SKM-1 (cell line): Measurements from ENCODE around the gene GALNT2.

Experiments
- DNase-seq: peaks from one replicate; lab custom pipeline; 2025; ENCODE audit not compliant: unreplicated experiment; lab: John Stamatoyannopoulos, UW

The GALNT2 gene

GRCh38 chr1:230144010-230144614, 77.1 kb downstream of the GALNT2 start:
- DNase-seq, result no peak

- no peak for DNase-seq
Observed at GRCh38 chr1:230144758-230145504, 77.9 kb downstream of the GALNT2 start.

- no peak for DNase-seq
Observed at GRCh38 chr1:230145505-230145899, 78.5 kb downstream of the GALNT2 start.

DNA sequence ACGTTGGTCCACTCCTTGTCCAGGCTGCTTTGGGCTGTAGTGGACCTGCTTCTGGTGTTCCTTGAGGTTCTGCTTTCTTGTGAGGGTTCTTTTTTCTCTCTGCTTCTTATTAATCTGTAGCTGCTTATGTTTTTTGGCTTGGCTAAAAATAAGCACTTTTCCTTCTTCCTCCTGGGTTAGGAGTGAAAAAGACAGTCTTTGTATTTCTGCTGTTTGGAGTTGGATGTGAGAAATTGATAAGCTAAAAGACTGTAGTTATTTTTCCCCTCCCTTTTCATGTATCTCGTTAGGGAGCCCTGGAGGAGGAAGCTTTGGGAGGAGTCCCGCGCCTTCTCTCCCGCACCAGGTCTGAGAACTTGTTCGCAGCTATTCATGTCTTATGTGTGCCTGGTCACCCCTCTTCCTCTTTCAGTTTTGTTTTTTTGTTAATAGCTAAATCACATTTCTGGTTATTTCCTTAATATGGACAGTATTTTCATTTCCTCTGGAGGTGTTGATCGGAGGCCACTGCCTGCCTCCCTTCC, 79.0 kb downstream of the GALNT2 start:
- DNase-seq, result no peak

GRCh38 chr1:230146709-230147108, 79.7 kb downstream of the GALNT2 start:
- DNase-seq, result no peak

GRCh38 chr1:230147253-230148125, 80.5 kb downstream of the GALNT2 start:
- DNase-seq, result no peak

DNA sequence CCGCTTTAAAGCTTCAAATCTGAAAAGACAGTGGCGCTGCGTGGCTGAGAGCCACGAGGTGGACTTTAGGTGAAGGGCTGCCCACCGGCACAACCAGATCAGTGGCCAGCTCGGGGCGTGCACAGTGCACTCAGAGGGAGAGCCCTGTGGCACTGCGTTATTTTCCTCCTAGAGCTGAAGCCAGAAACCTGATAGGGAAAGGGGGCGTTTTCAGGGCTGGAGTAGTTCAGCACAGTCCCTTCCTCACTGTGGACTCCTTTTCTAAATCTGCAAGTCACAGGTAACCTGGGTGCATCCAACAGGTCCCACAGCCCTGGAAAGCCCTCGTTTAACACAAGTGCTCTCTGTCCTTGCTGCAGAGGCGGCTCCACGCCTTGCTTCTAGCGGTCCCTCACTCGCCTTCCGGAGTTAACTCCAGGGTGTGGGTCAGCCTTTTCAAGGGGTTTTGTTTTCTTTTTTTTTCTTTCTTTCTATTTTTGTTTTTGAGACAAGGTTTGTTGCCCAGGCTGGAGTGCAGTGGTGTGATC, 81.2 kb downstream of the GALNT2 start:
- DNase-seq, result no peak

GRCh38 chr1:230148768-230149469, 81.9 kb downstream of the GALNT2 start:
- no peak for DNase-seq

- DNase-seq, result peak; percentile 94
Observed at GRCh38 chr1:230149751-230150584, 82.9 kb downstream of the GALNT2 start.

DNA sequence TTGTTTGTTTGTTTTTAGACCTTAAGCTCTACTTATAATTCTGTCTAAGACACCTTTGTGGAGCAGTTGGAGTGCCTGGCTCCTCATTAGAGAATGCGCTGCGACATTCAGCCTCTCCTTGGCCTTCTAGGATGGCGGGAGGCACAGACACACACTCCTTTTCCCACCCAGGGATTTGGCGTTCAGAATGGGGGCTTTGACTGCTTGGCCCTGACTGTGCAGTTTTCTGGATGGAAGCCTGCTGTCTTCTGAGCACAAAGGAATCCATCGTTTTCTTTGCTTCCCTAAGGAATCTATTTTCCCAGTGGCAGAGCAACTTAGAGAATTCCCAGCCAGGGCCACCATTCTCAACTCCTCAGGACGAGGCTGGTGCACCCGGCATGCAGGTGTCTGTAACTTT, 83.6 kb downstream of the GALNT2 start:
- no peak for DNase-seq

- DNase-seq, result no peak
Observed at GRCh38 chr1:230151924-230152468, 85.0 kb downstream of the GALNT2 start.

GRCh38 chr1:230152999-230153398, 86.0 kb downstream of the GALNT2 start:
- DNase-seq, result no peak

GRCh38 chr1:230153641-230154296, 86.7 kb downstream of the GALNT2 start:
- peak; percentile 99 for DNase-seq

DNA sequence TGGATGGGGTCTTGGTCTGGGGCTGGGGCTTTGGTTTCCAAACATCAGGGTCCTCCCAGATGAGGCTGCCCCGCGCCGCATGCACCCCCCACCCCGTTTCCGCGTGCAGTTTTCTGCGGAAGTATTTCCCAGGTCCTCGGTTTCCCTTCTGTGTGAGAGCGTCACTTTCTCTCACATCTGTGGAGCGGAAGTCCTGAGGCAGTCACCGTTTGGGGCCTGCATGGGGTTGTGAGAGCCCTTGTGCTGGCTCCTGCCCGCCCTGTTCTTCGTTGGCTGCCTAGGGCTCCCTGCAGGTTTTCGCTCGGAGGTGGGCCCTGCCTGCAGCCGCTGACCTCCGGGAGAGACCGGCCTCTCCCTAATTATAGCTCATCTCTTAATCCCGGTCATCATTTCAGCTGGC, 88.0 kb downstream of the GALNT2 start:
- no peak for DNase-seq

- DNase-seq, result no peak
Observed at GRCh38 chr1:230156068-230156467, 89.0 kb downstream of the GALNT2 start.

DNA sequence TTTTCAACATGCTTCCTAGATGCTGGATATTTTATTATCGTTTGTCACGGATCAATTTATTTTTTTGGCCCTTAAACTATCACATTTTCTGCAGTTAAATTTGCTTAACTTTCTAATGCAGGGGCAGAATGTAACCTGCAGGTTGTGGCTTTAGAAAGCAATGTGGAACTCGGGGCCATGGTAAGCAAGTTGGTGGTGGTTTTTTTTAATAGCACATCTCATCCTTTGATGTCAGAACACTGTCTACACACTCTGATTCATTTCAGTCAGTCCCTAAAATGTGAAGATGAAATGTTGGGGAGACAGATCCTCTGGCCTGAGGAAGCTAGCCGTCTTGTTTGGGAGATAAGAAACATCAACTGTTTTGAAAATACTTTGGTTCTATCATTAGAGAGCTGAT, 89.5 kb downstream of the GALNT2 start:
- DNase-seq, result no peak

DNA sequence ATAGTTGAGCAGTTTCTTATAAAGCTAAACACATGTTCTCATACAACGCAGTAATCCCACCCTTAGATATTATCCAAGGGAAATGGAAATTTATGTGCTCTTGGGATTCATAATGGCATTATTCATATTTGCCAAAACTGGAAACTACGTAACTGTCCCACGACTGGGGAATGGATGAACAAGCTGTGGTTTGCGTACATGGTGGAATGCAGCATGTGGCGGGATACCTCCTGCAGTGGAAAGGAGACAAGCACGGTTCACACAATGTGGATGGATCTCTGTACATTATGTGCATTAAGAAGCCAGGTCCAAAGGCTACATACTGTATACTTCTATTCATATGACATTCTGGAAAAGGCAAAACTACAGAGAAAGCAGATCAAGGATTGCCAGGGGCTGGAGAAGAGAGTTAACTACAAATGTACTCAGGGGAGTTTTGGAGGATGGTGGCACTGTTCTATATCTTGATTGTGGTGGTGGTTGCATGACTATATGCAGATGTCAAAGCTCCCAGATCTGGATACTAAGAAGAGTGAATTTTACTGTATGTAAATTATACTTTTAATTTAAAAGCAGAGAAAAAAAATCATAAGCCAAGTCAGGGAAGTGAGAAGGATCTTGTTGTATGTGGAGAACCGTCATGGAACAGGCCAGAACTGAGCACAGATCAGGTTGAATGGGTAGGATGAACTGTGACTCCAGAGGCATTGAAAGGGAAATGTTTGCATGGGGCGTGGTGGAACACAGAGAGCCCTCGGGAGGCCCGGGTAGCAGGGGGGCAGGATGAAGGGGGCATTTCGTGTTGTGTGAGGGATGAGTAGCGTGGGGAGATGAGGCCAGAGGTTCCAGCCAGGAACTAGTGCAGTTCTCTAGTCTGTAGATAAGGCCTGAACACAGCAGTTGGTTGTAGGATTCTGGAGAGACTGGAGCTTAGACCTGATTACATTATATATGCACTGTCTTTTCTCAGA, 90.7 kb downstream of the GALNT2 start:
- no peak for DNase-seq
